Measurements from ENCODE around the gene CHST15.

CHST15 gene, protein sequence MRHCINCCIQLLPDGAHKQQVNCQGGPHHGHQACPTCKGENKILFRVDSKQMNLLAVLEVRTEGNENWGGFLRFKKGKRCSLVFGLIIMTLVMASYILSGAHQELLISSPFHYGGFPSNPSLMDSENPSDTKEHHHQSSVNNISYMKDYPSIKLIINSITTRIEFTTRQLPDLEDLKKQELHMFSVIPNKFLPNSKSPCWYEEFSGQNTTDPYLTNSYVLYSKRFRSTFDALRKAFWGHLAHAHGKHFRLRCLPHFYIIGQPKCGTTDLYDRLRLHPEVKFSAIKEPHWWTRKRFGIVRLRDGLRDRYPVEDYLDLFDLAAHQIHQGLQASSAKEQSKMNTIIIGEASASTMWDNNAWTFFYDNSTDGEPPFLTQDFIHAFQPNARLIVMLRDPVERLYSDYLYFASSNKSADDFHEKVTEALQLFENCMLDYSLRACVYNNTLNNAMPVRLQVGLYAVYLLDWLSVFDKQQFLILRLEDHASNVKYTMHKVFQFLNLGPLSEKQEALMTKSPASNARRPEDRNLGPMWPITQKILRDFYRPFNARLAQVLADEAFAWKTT

GRCh38 chr10:124092860-124093773 lies at the start of gene CHST15:
CHST15 (minus strand) TSS chr10:124093598; CDS start chr10:124046212, 47,386 bp downstream.
- peaks cover 3 to 6% (median 5%) of the 10 kb centered on the region in 5 donors for H3K9me3 ChIP-seq (ENCODE audit: control insufficient read depth in 5 of 5, low read length in 5 of 5)
- peaks cover 0 to 19% (median 11%) of the 10 kb centered on the region in 5 donors for H3K27me3 ChIP-seq (ENCODE audit: control insufficient read depth in 5 of 5, insufficient read depth in 4 of 5, low read length in 5 of 5)
- H3K36me3 ChIP-seq (ENCODE audit: control insufficient read depth in 5 of 5, insufficient read depth in 5 of 5, low read length in 5 of 5), result no peaks in the 10 kb centered on the region
- H3K4me1 ChIP-seq (ENCODE audit: control insufficient read depth in 5 of 5, insufficient read depth in 5 of 5, low read length in 5 of 5), result peaks cover 0 to 42% (median 32%) of the 10 kb centered on the region in 5 donors
- H3K9ac ChIP-seq (ENCODE audit: low read length in 5 of 5), result peak within 1 kb of the TSS in 4 of 5 donors; percentile 53 to 70 (median 60)
- peak within 1 kb of the TSS; percentile 43 to 78 (median 70) for H3K4me3 ChIP-seq (ENCODE audit: low read depth in 1 of 5, low read length in 5 of 5)
- H3K27ac ChIP-seq (ENCODE audit: low read depth, low read length), result peak within 1 kb of the TSS; percentile 57

GRCh38 chr10:124142960-124143359 lies 49.6 kb upstream of the CHST15 start:
- Histone ChIP-seq H3K4me1 (ENCODE audit: control insufficient read depth in 5 of 5, insufficient read depth in 5 of 5, low read length in 5 of 5) (peaks cover 11 to 60% (median 40%) of the 10 kb centered on the region in 5 donors), H3K9ac (ENCODE audit: low read length in 5 of 5) (no peak overlapping the region), H3K9me3 (ENCODE audit: control insufficient read depth in 5 of 5, low read length in 5 of 5) (peaks cover 0 to 7% (median 0%) of the 10 kb centered on the region in 5 donors), H3K27ac (ENCODE audit: low read depth, low read length) (no peak overlapping the region), H3K27me3 (ENCODE audit: control insufficient read depth in 5 of 5, insufficient read depth in 4 of 5, low read length in 5 of 5) (no peaks in the 10 kb centered on the region), H3K4me3 (ENCODE audit: low read depth in 1 of 5, low read length in 5 of 5) (no peak overlapping the region), H3K36me3 (ENCODE audit: control insufficient read depth in 5 of 5, insufficient read depth in 5 of 5, low read length in 5 of 5) (no peaks in the 10 kb centered on the region)

DNA sequence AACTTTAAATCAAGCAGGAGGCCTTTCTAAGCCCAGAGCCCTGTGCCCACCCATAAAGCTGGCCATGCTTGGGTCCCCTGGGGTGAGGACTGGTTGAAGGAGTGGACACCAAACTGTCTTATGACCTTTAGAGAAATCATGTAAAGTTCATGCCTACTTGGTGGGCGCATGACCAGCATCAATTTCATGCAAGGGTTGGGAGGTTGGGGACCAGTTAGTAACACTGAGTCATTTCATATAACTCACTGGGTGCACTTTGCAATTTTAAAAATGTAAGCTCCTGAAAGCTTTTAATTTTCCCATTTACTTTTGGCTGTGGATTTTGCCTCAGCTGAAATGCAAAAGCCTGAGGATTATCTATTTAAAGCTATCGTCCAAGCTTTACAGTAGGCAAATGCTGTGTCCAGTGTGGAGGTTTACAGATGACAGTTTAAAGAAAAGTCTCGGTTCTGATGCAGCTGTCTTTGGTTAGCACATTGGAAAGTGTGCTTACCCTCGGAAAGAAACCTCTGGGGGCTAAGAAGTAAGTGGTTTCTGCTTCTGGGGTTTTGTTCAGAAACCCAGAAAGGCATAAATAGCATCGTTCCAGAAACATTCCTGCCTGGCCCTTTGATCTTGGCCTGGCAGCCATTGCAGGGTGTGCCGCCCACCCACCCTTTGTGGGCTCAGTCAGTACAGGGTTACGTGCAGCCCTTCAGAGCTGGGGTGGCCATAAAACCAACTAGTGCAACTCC lies 48.8 kb upstream of the CHST15 start:
- Histone ChIP-seq H3K4me3 (ENCODE audit: low read depth in 1 of 5, low read length in 5 of 5) (no peak overlapping the region), H3K9ac (ENCODE audit: low read length in 5 of 5) (no peak overlapping the region), H3K27ac (ENCODE audit: low read depth, low read length) (no peak overlapping the region), H3K9me3 (ENCODE audit: control insufficient read depth in 5 of 5, low read length in 5 of 5) (peaks cover 0 to 7% (median 0%) of the 10 kb centered on the region in 5 donors), H3K4me1 (ENCODE audit: control insufficient read depth in 5 of 5, insufficient read depth in 5 of 5, low read length in 5 of 5) (peaks cover 11 to 55% (median 40%) of the 10 kb centered on the region in 5 donors), H3K36me3 (ENCODE audit: control insufficient read depth in 5 of 5, insufficient read depth in 5 of 5, low read length in 5 of 5) (no peaks in the 10 kb centered on the region), H3K27me3 (ENCODE audit: control insufficient read depth in 5 of 5, insufficient read depth in 4 of 5, low read length in 5 of 5) (no peaks in the 10 kb centered on the region)

DNA sequence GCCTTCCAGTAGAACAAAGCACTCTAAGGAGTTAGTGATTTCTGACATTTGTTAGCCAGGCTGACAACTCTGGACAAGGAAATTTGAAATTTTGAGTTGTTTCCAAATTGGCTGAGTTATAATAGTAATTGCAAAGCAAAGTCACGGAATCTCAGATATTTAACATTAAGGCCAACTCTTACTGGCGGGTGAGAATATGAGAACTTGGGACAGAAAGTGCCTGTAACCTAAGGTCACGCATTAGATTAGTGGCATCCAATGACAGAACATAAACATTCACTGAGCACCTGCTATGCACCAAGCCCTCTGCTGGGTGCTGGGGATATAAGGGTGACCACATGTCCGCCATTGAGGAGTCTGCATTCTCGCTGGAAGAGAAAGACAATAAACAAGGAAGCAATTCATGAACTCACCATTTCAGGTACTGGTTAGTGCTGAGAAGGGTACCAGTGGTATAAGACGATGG lies 45.5 kb upstream of the CHST15 start:
- peaks cover 3 to 28% (median 17%) of the 10 kb centered on the region in 5 donors for H3K4me1 ChIP-seq (ENCODE audit: control insufficient read depth in 5 of 5, insufficient read depth in 5 of 5, low read length in 5 of 5)
- H3K27ac ChIP-seq (ENCODE audit: low read depth, low read length), result no peak overlapping the region
- no peaks in the 10 kb centered on the region for H3K36me3 ChIP-seq (ENCODE audit: control insufficient read depth in 5 of 5, insufficient read depth in 5 of 5, low read length in 5 of 5)

GRCh38 chr10:124138195-124138882 lies 44.9 kb upstream of the CHST15 start:
- H3K27ac ChIP-seq (ENCODE audit: low read depth, low read length), result no peak overlapping the region
- no peaks in the 10 kb centered on the region for H3K27me3 ChIP-seq (ENCODE audit: control insufficient read depth in 5 of 5, insufficient read depth in 4 of 5, low read length in 5 of 5)

More for the DNA sequence above, 45.5 kb upstream of the CHST15 start:
- H3K27me3 ChIP-seq (ENCODE audit: control insufficient read depth in 5 of 5, insufficient read depth in 4 of 5, low read length in 5 of 5), result no peaks in the 10 kb centered on the region
- no peak overlapping the region for H3K4me3 ChIP-seq (ENCODE audit: low read depth in 1 of 5, low read length in 5 of 5)
- H3K9me3 ChIP-seq (ENCODE audit: control insufficient read depth in 5 of 5, low read length in 5 of 5), result peaks cover 0 to 7% (median 0%) of the 10 kb centered on the region in 5 donors
- H3K9ac ChIP-seq (ENCODE audit: low read length in 5 of 5), result no peak overlapping the region

DNA sequence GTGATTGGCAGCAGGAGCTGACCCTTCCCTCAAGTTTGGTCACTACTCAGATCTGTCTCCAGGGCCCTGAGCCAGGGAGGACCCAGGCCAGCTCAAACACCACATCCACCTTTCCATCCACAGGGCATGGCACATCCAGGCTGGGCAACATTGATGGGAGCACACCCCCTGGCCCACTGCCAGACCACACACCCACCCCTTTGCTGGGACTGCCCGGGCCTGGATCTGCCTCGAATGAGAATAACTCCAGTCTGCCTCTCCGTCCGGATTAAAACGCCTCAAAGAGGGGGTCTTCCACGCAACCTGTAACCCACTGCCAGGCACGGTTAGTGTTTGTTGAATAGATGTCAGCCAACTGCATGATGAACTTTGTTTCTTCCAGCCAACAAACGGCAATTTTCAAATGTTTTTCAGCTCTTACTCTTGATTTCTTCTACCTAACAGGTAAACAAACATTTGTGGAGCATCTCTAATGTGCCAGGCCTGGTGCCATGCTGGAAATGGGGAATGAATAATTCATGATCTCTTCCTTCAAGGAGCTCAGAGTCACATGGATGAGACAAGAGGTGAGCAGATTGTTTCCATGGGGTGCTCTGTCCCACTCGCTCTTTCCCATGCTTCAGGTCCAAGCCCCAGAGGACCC lies 41.0 kb upstream of the CHST15 start:
- Histone ChIP-seq H3K9ac (ENCODE audit: low read length in 5 of 5) (no peak overlapping the region), H3K27me3 (ENCODE audit: control insufficient read depth in 5 of 5, insufficient read depth in 4 of 5, low read length in 5 of 5) (peaks cover 0 to 4% (median 0%) of the 10 kb centered on the region in 5 donors), H3K36me3 (ENCODE audit: control insufficient read depth in 5 of 5, insufficient read depth in 5 of 5, low read length in 5 of 5) (no peaks in the 10 kb centered on the region), H3K9me3 (ENCODE audit: control insufficient read depth in 5 of 5, low read length in 5 of 5) (no peaks in the 10 kb centered on the region), H3K27ac (ENCODE audit: low read depth, low read length) (no peak overlapping the region), H3K4me3 (ENCODE audit: low read depth in 1 of 5, low read length in 5 of 5) (no peak overlapping the region), H3K4me1 (ENCODE audit: control insufficient read depth in 5 of 5, insufficient read depth in 5 of 5, low read length in 5 of 5) (peaks cover 4 to 21% (median 11%) of the 10 kb centered on the region in 5 donors)

More at GRCh38 chr10:124138195-124138882, 44.9 kb upstream of the CHST15 start:
- peaks cover 0 to 7% (median 0%) of the 10 kb centered on the region in 5 donors for H3K9me3 ChIP-seq (ENCODE audit: control insufficient read depth in 5 of 5, low read length in 5 of 5)
- no peaks in the 10 kb centered on the region for H3K36me3 ChIP-seq (ENCODE audit: control insufficient read depth in 5 of 5, insufficient read depth in 5 of 5, low read length in 5 of 5)
- no peak overlapping the region for H3K4me3 ChIP-seq (ENCODE audit: low read depth in 1 of 5, low read length in 5 of 5)
- peaks cover 3 to 26% (median 17%) of the 10 kb centered on the region in 5 donors for H3K4me1 ChIP-seq (ENCODE audit: control insufficient read depth in 5 of 5, insufficient read depth in 5 of 5, low read length in 5 of 5)
- no peak overlapping the region for H3K9ac ChIP-seq (ENCODE audit: low read length in 5 of 5)

DNA sequence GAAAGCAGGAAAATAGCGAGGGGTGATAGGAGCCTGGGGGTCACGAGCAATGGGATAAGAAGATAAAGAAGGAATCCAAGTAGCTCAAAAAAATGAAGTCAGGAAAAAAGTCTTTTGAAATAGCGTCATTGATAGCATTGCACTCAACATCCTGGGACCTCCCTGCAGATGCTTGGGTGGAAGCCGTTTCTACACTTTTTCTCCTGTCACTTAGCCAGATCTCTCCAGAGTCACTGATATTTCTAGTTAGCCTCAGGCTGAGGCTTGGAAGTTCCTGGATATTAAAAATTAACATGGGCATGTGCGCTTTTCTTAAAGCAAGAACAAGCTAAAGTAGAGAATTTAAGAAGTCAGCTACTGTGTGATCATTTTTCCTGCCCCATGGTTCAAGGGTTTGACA lies 39.5 kb upstream of the CHST15 start:
- Histone ChIP-seq H3K9ac (ENCODE audit: low read length in 5 of 5) (no peak overlapping the region), H3K27ac (ENCODE audit: low read depth, low read length) (no peak overlapping the region), H3K4me1 (ENCODE audit: control insufficient read depth in 5 of 5, insufficient read depth in 5 of 5, low read length in 5 of 5) (peaks cover 0 to 7% (median 3%) of the 10 kb centered on the region in 5 donors), H3K27me3 (ENCODE audit: control insufficient read depth in 5 of 5, insufficient read depth in 4 of 5, low read length in 5 of 5) (peaks cover 0 to 4% (median 0%) of the 10 kb centered on the region in 5 donors), H3K9me3 (ENCODE audit: control insufficient read depth in 5 of 5, low read length in 5 of 5) (no peaks in the 10 kb centered on the region), H3K36me3 (ENCODE audit: control insufficient read depth in 5 of 5, insufficient read depth in 5 of 5, low read length in 5 of 5) (no peaks in the 10 kb centered on the region), H3K4me3 (ENCODE audit: low read depth in 1 of 5, low read length in 5 of 5) (no peak overlapping the region)

GRCh38 chr10:124132306-124132705 lies 38.9 kb upstream of the CHST15 start:
- Histone ChIP-seq H3K27ac (ENCODE audit: low read depth, low read length) (no peak overlapping the region), H3K9ac (ENCODE audit: low read length in 5 of 5) (no peak overlapping the region), H3K4me1 (ENCODE audit: control insufficient read depth in 5 of 5, insufficient read depth in 5 of 5, low read length in 5 of 5) (peaks cover 0 to 4% (median 3%) of the 10 kb centered on the region in 5 donors), H3K4me3 (ENCODE audit: low read depth in 1 of 5, low read length in 5 of 5) (no peak overlapping the region), H3K9me3 (ENCODE audit: control insufficient read depth in 5 of 5, low read length in 5 of 5) (no peaks in the 10 kb centered on the region), H3K27me3 (ENCODE audit: control insufficient read depth in 5 of 5, insufficient read depth in 4 of 5, low read length in 5 of 5) (peaks cover 0 to 4% (median 0%) of the 10 kb centered on the region in 5 donors), H3K36me3 (ENCODE audit: control insufficient read depth in 5 of 5, insufficient read depth in 5 of 5, low read length in 5 of 5) (no peaks in the 10 kb centered on the region)
